Neural crest cell (in vitro differentiated cells): ENCODE results near the gene LRRC4B. TPM values are rescaled to one million over a fixed set of nuclear protein-coding genes. Genes with fewer than 3 reads are reported as not detected.
A peak's percentile ranks its signal among the peaks of the same experiment; 100 is the strongest.

Source experiments
- DNase-seq: peaks from one replicate; pipeline ENCODE4 v3.0.0; 2021; ENCODE audit warnings: low read depth, mixed read lengths, low spot score
- H3K27ac Mint-ChIP-seq: one replicate; pipeline ENCODE4 v1.8.0; 2021; ENCODE audit warnings: mild to moderate bottlenecking, mixed read lengths; ENCODE audit not compliant: unreplicated experiment
- H3K27me3 Mint-ChIP-seq: 2 replicates; pipeline ENCODE4 v1.8.0; 2021; ENCODE audit warnings: low read depth, mild to moderate bottlenecking, mixed read lengths
- H3K36me3 Mint-ChIP-seq: 2 replicates; pipeline ENCODE4 v1.8.0; 2021; ENCODE audit warnings: low read depth, mild to moderate bottlenecking, mixed read lengths
- H3K4me1 Mint-ChIP-seq: 2 replicates; pipeline ENCODE4 v1.8.0; 2021; ENCODE audit warnings: mixed read lengths
- H3K4me3 Mint-ChIP-seq: one replicate; pipeline ENCODE4 v1.8.0; 2021; ENCODE audit warnings: mild to moderate bottlenecking, mixed read lengths
- H3K9me3 Mint-ChIP-seq: 2 replicates; pipeline ENCODE4 v1.8.0; 2021; ENCODE audit warnings: mixed read lengths
- total RNA-seq: library from RNA; stranded (reverse); gene quantifications from 2 replicates; pipeline ENCODE4 v1.2.1, GENCODE V29; 2021
- TF ChIP-seq, protein P1 (sequence below): fragments of 200-600 bp; sonication (generic); conservative IDR thresholded peaks from 2 replicates; pipeline ENCODE4 v1.5.0; 2021; ENCODE audit warnings: antibody characterized with exemption, mild to moderate bottlenecking

Gene LRRC4B
- total RNA-seq, 1 donor from 2014 or later = 50.2 TPM

DNA sequence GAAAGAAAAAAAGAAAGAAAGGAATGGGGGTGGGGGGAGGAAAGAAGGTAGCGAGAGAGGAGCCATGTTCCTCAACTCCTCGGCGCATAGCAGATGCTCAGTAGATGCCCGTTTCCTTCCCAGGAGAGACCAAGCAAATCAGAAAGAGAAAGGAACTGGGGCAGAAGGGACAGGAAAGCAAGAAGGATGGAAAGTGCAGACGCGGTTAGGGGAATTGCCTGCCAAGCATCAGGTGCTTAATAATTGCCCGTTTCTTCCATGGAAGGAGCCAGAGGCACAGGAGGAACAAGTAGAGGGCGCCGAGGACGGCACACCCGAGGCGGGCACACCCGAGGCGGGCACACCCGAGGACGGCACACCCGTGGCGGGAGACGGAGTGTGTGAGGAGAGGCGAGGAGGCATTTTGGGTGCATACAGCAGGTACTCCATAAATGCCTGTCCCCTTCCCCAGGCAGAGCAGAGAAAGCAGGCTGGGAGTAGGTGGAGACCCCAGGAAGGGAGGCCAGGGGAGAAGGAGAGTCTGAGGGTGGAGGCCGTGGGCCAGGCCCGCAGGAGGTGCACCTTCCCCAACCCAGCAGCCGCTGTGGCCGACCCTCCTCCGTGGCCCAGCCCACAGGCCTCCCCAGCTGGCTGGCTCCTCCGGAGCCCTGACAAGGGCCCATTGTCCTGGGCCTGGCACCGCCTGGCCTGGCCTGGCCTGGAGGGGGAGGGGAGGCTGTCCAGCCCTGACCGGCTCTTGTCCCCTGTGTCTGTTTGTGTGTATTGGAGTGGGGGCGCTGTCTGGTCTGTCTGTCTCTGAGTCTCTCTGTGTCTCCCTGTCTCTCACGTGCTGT is 71.8 kb downstream of the LRRC4B start:
- peaks cover 45% of the 10 kb centered on the region for H3K27me3 Mint-ChIP-seq
- no peak overlapping the region for H3K4me3 Mint-ChIP-seq

DNA sequence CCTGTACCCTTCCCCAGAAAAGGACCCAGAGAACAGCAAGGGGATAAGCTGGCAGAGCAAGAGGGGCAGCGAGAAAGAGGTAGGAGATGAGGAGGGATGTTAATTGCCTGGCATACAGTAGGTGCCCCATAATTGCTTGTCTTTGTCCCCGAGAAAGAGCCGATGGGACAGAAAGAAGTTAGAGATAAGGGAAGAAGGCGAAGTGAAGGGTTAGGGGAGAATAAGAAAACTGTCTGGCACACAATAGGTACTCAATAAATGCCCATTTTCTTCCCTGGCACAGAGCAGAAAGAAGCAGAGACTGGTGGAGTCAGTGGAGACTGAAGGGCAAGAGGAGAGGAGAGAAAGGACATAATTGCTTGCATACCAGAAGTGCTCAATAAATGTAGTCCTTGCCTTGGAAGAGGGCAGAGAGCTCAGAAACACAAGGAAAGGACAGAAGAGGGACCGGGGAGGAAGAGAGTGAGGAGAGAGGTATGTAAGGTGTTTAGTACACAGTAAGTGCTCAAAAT is 73.2 kb downstream of the LRRC4B start:
- Mint-ChIP-seq H3K4me1 (peaks cover 30% of the 10 kb centered on the region), H3K36me3 (no peaks in the 10 kb centered on the region), H3K4me3 (peak overlapping the region; percentile 3), H3K27ac (no peak overlapping the region), H3K27me3 (peaks cover 55% of the 10 kb centered on the region), H3K9me3 (no peaks in the 10 kb centered on the region)
- DNase-seq = no peak
- TF ChIP-seq, protein P1, sequence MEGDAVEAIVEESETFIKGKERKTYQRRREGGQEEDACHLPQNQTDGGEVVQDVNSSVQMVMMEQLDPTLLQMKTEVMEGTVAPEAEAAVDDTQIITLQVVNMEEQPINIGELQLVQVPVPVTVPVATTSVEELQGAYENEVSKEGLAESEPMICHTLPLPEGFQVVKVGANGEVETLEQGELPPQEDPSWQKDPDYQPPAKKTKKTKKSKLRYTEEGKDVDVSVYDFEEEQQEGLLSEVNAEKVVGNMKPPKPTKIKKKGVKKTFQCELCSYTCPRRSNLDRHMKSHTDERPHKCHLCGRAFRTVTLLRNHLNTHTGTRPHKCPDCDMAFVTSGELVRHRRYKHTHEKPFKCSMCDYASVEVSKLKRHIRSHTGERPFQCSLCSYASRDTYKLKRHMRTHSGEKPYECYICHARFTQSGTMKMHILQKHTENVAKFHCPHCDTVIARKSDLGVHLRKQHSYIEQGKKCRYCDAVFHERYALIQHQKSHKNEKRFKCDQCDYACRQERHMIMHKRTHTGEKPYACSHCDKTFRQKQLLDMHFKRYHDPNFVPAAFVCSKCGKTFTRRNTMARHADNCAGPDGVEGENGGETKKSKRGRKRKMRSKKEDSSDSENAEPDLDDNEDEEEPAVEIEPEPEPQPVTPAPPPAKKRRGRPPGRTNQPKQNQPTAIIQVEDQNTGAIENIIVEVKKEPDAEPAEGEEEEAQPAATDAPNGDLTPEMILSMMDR = no peak

More for the DNA sequence above, 71.8 kb downstream of the LRRC4B start:
- Mint-ChIP-seq H3K9me3 (no peaks in the 10 kb centered on the region), H3K36me3 (no peaks in the 10 kb centered on the region), H3K27ac (no peak overlapping the region), H3K4me1 (peaks cover 17% of the 10 kb centered on the region)
- TF ChIP-seq, protein P1 = no peak
- DNase-seq = peak; percentile 70

DNA sequence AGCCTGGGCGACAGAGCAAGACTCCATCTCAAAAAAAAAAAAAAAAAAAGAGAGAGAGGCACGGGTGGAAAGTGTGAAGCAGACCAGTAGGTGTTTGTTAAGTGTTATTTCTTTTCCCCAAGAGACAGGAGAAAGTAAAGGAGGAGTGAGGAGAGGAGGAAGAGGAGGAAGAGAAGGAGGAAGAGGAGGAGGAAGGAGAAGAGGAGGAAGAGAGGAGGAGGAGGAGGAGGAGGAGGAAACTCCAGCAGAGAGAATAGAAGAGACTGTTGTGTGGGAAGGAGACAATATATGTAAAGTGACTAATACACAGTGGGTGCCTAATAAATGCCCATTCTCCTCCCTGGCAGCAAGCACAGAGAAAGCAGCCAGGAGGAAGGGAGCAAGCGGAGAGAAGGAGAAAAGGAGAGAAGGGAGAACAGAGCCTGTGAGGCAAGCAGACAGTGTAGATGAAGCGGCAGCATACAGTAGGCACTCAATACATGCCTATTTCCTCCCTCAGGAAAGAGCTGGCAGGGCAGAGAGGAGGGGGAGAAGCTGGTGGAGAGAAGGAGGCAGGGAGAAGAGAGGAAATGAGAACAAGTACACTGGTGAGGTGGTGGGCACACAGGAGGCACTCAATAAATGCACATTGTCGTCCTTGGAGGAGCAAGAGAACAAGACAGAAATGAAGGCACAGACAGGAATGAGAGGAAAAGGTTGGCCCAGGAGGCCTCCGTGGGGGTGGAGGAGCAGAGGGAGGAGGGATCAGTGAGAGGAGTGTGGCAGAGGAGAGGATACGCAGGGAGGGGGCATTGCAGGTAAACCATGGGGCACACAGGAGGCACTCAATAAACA is 73.8 kb downstream of the LRRC4B start:
- H3K27me3 Mint-ChIP-seq = peaks cover 61% of the 10 kb centered on the region
- peaks cover 37% of the 10 kb centered on the region for H3K4me1 Mint-ChIP-seq
- no peak for DNase-seq
- no peak overlapping the region for H3K27ac Mint-ChIP-seq
- H3K4me3 Mint-ChIP-seq = no peak overlapping the region
- TF ChIP-seq, protein P1 = no peak
- no peaks in the 10 kb centered on the region for H3K9me3 Mint-ChIP-seq
- peaks cover 3% of the 10 kb centered on the region for H3K36me3 Mint-ChIP-seq

DNA sequence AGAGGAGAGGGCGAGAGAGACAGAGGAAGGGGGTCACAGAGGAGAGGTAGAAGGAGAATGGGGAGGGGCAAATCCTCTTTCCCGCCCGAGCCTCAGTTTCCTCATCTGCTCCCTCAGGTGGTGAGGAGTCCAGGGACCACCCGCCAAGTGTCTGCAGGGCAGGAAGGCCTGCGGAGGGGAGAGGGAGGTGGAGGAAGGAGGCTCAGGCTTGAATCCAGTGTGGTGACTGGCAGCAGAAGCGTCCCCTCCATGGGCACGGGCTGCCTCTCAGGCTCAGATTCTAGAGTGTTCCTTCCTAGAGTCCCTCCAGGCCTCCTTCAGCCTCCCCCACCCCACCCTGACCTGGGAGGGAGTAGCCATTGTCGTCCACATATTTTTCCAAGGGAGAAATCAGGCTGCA is 75.1 kb downstream of the LRRC4B start:
- Mint-ChIP-seq H3K4me1 (peaks cover 49% of the 10 kb centered on the region), H3K4me3 (no peak overlapping the region), H3K36me3 (peaks cover 3% of the 10 kb centered on the region), H3K27ac (no peak overlapping the region), H3K9me3 (no peaks in the 10 kb centered on the region), H3K27me3 (peaks cover 73% of the 10 kb centered on the region)
- TF ChIP-seq, protein P1 = no peak
- no peak for DNase-seq

DNA sequence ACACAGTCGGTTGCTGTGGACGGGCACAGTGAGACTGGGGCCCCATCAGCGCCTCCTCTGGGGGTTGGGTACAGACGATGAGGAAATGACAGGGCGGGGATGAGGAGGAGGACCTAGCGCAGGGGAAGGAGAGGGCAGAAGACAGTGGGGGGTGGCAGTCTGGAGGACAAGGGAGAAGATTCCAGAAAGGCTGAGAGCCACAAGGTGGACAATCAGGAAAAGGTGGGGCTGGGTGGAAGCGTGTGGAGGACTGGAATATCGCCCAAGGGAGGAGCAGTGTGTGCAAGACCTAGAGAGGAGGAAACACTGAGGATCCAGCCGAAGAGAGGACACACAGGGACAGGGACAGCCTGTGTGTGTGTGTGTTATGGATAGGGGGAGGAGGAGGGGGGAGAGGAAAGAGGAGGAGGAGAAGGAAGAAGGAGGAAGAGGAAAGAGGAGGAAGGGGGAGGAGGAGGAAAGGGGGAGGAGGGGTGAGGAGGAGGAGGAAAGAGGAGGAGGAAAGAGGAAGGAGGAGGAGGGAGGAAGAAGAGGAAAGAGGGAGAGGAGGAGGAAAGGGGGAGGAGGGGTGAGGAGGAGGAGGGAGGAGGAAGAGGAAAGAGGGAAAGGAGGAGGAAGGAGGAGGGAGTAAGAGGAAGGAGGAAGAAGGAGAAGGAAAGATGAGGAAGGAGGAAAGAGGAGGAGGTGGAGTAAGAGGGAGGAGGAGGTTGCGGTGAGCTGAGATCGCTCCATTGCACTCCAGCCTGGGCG is 75.8 kb downstream of the LRRC4B start:
- TF ChIP-seq, protein P1 = no peak
- H3K27me3 Mint-ChIP-seq = peaks cover 80% of the 10 kb centered on the region
- DNase-seq = no peak
- H3K4me3 Mint-ChIP-seq = peak overlapping the region; percentile 59
- H3K9me3 Mint-ChIP-seq = no peaks in the 10 kb centered on the region
- H3K36me3 Mint-ChIP-seq = peaks cover 3% of the 10 kb centered on the region
- no peak overlapping the region for H3K27ac Mint-ChIP-seq
- peaks cover 54% of the 10 kb centered on the region for H3K4me1 Mint-ChIP-seq
